B cell (primary cell): ENCODE results near the gene SERTAD2. TPM values are rescaled to one million over a fixed set of nuclear protein-coding genes. Genes with fewer than 3 reads are reported as not detected.
A peak's percentile ranks its signal among the peaks of the same experiment; 100 is the strongest.

Source experiments
- ATAC-seq: fragments of 200-7000 bp; cut with Tn5 transposase; one replicate; pipeline ENCODE4 v1.10.0; 2021; ENCODE audit warnings: low read depth, mild to moderate bottlenecking, moderate number of reproducible peaks, moderate library complexity
- CTCF ChIA-PET: fragments of 350-600 bp; sonication (Branson Sonifier 250); formaldehyde crosslinking; loops from one replicate; lab custom pipeline; 2021; ENCODE audit warnings: antibody characterized with exemption, inconsistent platforms; lab: Charles Lee
- POLR2A ChIA-PET: fragments of 350-600 bp; sonication (Branson Sonifier 250); formaldehyde crosslinking; loops from one replicate; lab custom pipeline; 2021; ENCODE audit warnings: antibody characterized with exemption; lab: Charles Lee
- DNase-seq: peaks from one replicate; pipeline ENCODE4 v3.0.0; 2013
- H2AFZ ChIP-seq: 2 replicates; pipeline ENCODE4 v1.6.1; 2012; ENCODE audit warnings: mild to moderate bottlenecking, low read depth, low read length; ENCODE audit not compliant: insufficient read depth, poor library complexity, severe bottlenecking
- H3K27ac ChIP-seq, 2 donors: 1 replicate in 1 of 2; 2 replicates in 1 of 2; pipeline ENCODE4 v1.5.1; 2012 to 2013; ENCODE audit warnings: low read length in 2 of 2, mild to moderate bottlenecking in 2 of 2, moderate library complexity in 1 of 2
- H3K27me3 ChIP-seq, 4 experiments: fragments of 200-600 bp in 1 of 4; sonication (generic) in 1 of 4; replicated peaks in 1 of 4; 1 replicate in 2 of 4; 2 replicates in 2 of 4; pipeline versions ENCODE4 v1.6.1 to v1.7.0; 2013 to 2016; ENCODE audit warnings: low read length in 3 of 4, mild to moderate bottlenecking in 2 of 4, mixed read lengths in 1 of 4, moderate library complexity in 1 of 4; ENCODE audit not compliant: insufficient read depth in 4 of 4, control insufficient read depth in 3 of 4; ENCODE audit errors: control extremely low read depth in 1 of 4
- H3K36me3 ChIP-seq, 2 experiments: replicated peaks in 1 of 2; 1 replicate in 1 of 2; 2 replicates in 1 of 2; pipeline versions ENCODE4 v1.6.1 to v1.7.1; 2013; ENCODE audit warnings: low read length in 1 of 2; ENCODE audit not compliant: insufficient read depth in 2 of 2, control insufficient read depth in 1 of 2; ENCODE audit errors: control extremely low read depth in 1 of 2, extremely low read depth in 1 of 2
- H3K4me1 ChIP-seq, 2 donors: fragments of 200-600 bp in 1 of 2; sonication (generic) in 1 of 2; 1 replicate in 1 of 2; 2 replicates in 1 of 2; pipeline versions ENCODE4 v1.5.1 to v1.6.1; 2013 to 2017; ENCODE audit warnings: low read length in 2 of 2; ENCODE audit not compliant: control insufficient read depth in 2 of 2, insufficient read depth in 2 of 2
- H3K4me2 ChIP-seq: replicated peaks from 2 replicates; pipeline ENCODE3; 2012; ENCODE audit warnings: mild to moderate bottlenecking, low read depth, low read length; ENCODE audit not compliant: poor library complexity, severe bottlenecking
- H3K4me3 ChIP-seq, 5 experiments: fragments of 200-600 bp in 1 of 5; sonication (generic) in 1 of 5; 1 replicate in 3 of 5; 2 replicates in 2 of 5; pipeline versions ENCODE4 v1.5.1 to v1.7.0; 2011 to 2016; ENCODE audit warnings: low read length in 4 of 5, mild to moderate bottlenecking in 4 of 5, low read depth in 2 of 5, control low read depth in 1 of 5, moderate library complexity in 1 of 5; ENCODE audit not compliant: insufficient read depth in 1 of 5; ENCODE audit errors: control extremely low read depth in 1 of 5, extremely low read depth in 1 of 5
- H3K79me2 ChIP-seq: fragments of 200-600 bp; sonication (generic); one replicate; pipeline ENCODE4 v1.6.0; 2016; ENCODE audit warnings: low read length; ENCODE audit not compliant: control insufficient read depth, insufficient read depth
- H3K9ac ChIP-seq: fragments of 200-600 bp; sonication (generic); 2 replicates; pipeline ENCODE4 v1.6.1; 2017; ENCODE audit warnings: mild to moderate bottlenecking, low read length, moderate library complexity
- H3K9me3 ChIP-seq, 3 donors: one replicate each; pipeline versions ENCODE4 v1.6.1 to v1.7.1; 2013; ENCODE audit warnings: low read length in 2 of 3; ENCODE audit not compliant: control insufficient read depth in 2 of 3, insufficient read depth in 1 of 3; ENCODE audit errors: control extremely low read depth in 1 of 3
- H4K20me1 ChIP-seq: 2 replicates; pipeline ENCODE4 v1.6.0; 2012; ENCODE audit warnings: mild to moderate bottlenecking, low read length; ENCODE audit not compliant: insufficient read depth, control insufficient read depth, poor library complexity, severe bottlenecking
- H3K27ac Mint-ChIP-seq: one replicate; pipeline ENCODE4 v1.8.0; 2021; ENCODE audit warnings: mixed read lengths
- H3K27me3 Mint-ChIP-seq: one replicate; pipeline ENCODE4 v1.8.0; 2021; ENCODE audit warnings: mixed read lengths
- H3K4me1 Mint-ChIP-seq: one replicate; pipeline ENCODE4 v1.8.0; 2021; ENCODE audit warnings: mixed read lengths
- H3K4me3 Mint-ChIP-seq: one replicate; pipeline ENCODE4 v1.8.0; 2021; ENCODE audit warnings: mixed read lengths
- H3K9me3 Mint-ChIP-seq: one replicate; pipeline ENCODE4 v1.8.0; 2022; ENCODE audit warnings: mixed read lengths; ENCODE audit not compliant: insufficient read depth
- CTCF ChIP-seq: fragments of 200-600 bp; IDR thresholded peaks from one replicate; pipeline ENCODE4 v1.8.0; 2022; ENCODE audit warnings: antibody characterized with exemption, mild to moderate bottlenecking
- EZH2 ChIP-seq: IDR thresholded peaks from 2 replicates; pipeline ENCODE4 v1.6.1; 2012; ENCODE audit warnings: borderline replicate concordance, low read depth, mild to moderate bottlenecking, moderate library complexity, low read length; ENCODE audit not compliant: insufficient read depth, poor library complexity, severe bottlenecking
- WGBS: methylation state at CpG from one replicate; pipeline ENCODE4 v1.1.5; 2013; ENCODE audit warnings: missing lambda C conversion rate; ENCODE audit not compliant: insufficient coverage; 5-methylcytosine and 5-hydroxymethylcytosine counted together
- intact Hi-C: fragments of 100-400 bp; cut with micrococcal nuclease; formaldehyde crosslinking; loops from one replicate; pipeline ENCODE4 v1.10.0; 2022
- polyA plus RNA-seq: library from polyadenylated mRNA; depleted of rRNA; stranded (reverse); fragments of >200 nt; gene quantifications from 2 replicates; pipeline ENCODE4 v1.2.3, GENCODE V29; 2012
- total RNA-seq, 2 donors: library from RNA; stranded (reverse); fragments of 120-200 nt in 1 of 2; gene quantifications; 1 replicate in 1 of 2; 2 replicates in 1 of 2; pipeline versions ENCODE4 v1.2.3 to v1.2.4, GENCODE V29; 2013 to 2022

Gene SERTAD2
- total and polyA plus RNA-seq, 2 donors (not counting 1 experiment from before 2014, with no cell fraction given): 49.5 to 66.8 TPM

- peak; percentile 74 for DNase-seq
- peak overlapping the region; percentile 66 to 81 for H3K27ac ChIP-seq
- peak; percentile 37 for ATAC-seq
- Mint-ChIP-seq H3K4me1 (peaks cover 89% of the 10 kb centered on the region), H3K27ac (peak overlapping the region; percentile 97), H3K9me3 (no peaks in the 10 kb centered on the region), H3K4me3 (peak overlapping the region; percentile 89), H3K27me3 (no peaks in the 10 kb centered on the region)
- peak overlapping the region; percentile 75 for H3K4me2 ChIP-seq
- H3K36me3 ChIP-seq: peaks cover 0 to 8% of the 10 kb centered on the region in 2 experiments
- H4K20me1 ChIP-seq: peaks cover 52% of the 10 kb centered on the region
- H3K9ac ChIP-seq: peak overlapping the region; percentile 49
- no peaks in the 10 kb centered on the region for H3K9me3 ChIP-seq
- POLR2A ChIA-PET: interaction anchor here (0.6 to 3.8 kb wide), 17 partner anchors 9 to 219 kb away, joined by 3 to 56 read pairs (median 5); partner anchors contain the start of genes AFTPH and SERTAD2
- peak overlapping the region; percentile 21 to 50 (median 29) for H3K4me3 ChIP-seq
- H3K4me1 ChIP-seq: peaks cover 79 to 88% of the 10 kb centered on the region in 2 donors
- H3K27me3 ChIP-seq: no peaks in the 10 kb centered on the region
- CTCF ChIA-PET: interaction anchor here (0.7 to 7.7 kb wide), 30 partner anchors 9 to 229 kb away, joined by 3 to 127 read pairs (median 11); partner anchors contain the start of genes AFTPH and SERTAD2
- intact Hi-C loops: loop anchor here (1.0 to 5.0 kb wide), 4 partner anchors 9 to 383 kb away; partner anchors contain the start of gene SERTAD2
- H3K79me2 ChIP-seq: peaks cover 100% of the 10 kb centered on the region
- H2AFZ ChIP-seq: peak overlapping the region; percentile 29
- WGBS: under 1% methylated on average over 28 of the region's 31 CpGs
- TF ChIP-seq CTCF: no peak
- TF ChIP-seq EZH2: no peak
Observed at GRCh38 chr2:64644458-64645382, 9.0 kb downstream of the SERTAD2 start.
